HG03196 (cell line): ENCODE measurements around the gene HLA-DQA1.
A peak's percentile ranks its signal among the peaks of the same experiment; 100 is the strongest.
"Not testable (repeated sequence)": the region's sequence is repeated elsewhere in the genome, so short reads cannot be mapped to it uniquely, and the experiment has no call there.

Experiments used
- ATAC-seq: cut with Tn5 transposase; IDR thresholded peaks from one replicate; pipeline ENCODE4 v1.9.1; 2021; ENCODE audit not compliant: unreplicated experiment

HLA-DQA1 gene

DNA sequence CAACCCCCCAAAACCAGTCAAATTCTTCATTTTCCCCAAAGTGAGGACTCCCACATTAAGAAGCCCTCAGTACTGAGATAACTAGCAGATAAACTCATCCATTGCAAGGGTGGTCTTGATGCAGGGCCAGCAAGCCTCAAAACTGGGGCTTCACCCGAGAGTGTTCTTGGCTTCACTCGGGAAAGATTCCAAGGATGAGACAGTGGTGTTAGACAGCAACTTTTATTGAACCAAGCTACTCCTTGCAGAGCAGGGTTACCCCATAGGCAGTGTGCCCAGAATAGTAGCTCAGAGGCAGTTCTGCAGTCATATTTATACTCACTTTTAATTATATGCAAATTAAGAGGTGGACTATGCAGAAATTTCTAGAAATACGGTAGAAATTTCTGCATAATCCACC is 15.8 kb upstream of the HLA-DQA1 start:
- no peak for ATAC-seq

DNA sequence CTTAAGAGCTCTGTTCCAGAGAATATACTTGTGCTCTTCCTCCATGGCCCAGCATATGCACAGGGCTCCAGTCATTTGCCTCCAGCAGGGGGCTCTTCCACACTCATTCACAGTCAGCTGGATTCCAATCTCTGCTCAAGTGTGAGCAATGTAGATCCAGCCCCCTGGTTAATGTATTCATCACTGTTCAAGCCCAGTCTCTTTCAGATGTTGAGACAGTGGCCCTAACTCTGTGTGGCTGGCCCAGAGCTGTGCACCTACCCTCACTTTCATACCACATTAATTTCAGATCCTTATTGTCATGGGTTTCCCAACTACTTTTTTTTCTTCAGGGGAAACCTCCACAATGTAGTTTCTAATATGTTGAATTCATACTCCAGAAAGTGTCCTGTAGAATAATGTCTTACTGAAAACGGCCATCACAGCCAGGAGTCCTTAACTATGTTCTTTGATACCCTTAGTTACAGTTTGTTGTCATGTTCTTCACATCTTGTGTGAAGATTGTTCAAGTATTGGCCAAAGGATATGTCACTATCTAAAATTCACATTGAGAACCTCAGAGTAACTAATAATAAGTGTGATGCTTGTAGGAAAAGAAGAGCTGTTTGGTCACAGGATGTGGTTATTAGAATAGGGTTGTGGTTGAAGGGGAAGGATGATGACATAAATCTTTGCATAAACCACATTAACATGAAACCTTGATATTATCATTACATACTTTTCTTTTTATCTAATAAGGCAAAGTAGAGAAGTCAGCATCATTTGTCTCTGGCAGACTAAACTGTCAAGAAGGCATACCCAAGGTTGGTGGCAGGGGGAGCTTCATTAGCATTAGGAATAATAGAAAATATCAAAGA is 14.4 kb upstream of the HLA-DQA1 start:
- ATAC-seq = peak; percentile 57

DNA sequence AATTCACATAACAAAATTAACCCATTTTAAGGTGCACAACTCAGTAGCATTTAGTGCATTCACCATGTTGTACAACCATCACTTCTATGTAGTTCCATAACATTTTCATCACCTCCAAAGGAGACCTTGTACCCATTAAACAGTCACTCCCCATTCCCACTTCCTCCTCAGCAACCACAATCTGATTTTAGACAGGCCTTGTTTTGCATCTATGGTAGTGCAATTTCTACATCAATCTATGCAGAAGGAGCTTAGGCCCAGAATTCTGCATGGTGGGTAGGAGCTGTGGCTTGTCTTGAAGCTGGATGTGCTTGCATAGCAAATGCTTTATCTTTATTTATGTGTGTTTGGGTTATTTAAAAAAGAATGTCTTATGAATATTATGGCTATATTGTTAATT is 13.5 kb upstream of the HLA-DQA1 start:
- no peak for ATAC-seq

DNA sequence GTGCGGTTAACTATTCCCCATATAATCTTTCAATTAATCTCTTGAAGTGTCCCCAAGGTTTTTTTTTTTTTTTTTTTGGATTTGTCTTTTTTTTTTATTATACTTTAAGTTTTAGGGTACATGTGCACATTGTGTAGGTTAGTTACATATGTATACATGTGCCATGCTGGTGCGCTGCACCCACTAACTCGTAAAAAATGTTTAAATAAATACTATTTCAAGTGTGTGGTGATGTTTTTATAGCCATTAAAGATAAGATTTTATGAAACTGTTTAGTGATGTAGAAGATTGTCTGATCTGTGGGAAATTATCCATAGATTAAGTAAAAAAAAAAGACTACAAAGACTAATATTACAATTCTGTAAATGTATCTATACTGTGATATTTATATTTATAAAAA is 12.6 kb upstream of the HLA-DQA1 start:
- no peak for ATAC-seq

DNA sequence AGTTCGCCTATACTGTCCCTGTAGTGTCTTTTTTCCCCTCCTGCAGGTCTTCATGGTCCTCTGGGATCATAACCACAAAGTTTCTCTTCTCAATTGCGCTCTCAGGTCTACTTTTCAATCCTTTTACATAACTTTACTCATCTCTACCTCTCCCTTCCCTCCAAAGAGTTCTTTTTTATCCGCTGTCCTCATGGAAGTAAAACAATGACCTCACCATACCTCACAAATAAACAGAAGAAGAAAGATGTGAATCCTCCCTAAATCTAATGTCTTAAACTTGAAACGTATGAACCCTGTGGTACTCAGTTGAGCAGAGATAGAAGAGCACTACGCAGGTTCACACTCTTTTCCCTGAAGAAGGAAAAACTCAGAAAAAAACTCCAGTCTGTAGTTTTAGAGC is 12.1 kb upstream of the HLA-DQA1 start:
- ATAC-seq = no peak

DNA sequence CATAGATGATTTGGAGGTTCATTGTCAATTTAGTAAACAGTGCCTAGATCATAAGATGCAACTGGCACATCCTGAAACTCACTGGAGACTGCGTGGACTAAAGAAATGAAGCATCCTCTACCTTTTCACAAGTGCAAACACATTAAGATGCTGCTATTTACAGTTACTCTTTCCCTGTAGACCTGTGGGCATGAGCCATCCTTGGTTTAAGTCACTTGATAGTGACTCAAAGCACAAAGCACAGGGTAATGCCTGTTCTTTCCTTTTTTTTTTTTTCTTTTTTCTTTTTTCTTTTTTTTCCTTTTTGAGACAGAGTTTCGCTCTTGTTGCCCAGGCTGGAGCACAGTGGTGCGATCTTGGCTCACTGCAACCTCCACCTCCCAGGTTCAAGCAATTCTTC is 10.0 kb upstream of the HLA-DQA1 start:
- no peak for ATAC-seq

DNA sequence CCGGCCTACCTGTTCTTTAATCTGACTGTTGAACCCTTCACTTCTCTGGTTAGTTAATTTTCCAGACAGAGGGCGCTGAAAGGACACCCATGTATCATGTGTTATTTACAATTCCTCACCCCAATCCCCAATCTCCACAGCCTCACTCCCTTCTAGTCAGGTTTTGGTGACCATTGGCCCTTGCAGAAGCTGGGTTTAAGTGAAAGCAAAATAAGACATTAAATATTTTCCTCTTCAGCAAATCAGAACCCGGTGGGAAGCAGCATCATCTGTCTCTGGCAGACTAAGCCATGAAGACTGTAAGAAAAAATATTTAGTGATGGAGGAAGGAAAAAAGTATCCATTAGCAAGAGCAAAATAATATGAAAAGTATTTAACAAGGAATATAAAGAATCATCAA is 9.4 kb upstream of the HLA-DQA1 start:
- no peak for ATAC-seq

DNA sequence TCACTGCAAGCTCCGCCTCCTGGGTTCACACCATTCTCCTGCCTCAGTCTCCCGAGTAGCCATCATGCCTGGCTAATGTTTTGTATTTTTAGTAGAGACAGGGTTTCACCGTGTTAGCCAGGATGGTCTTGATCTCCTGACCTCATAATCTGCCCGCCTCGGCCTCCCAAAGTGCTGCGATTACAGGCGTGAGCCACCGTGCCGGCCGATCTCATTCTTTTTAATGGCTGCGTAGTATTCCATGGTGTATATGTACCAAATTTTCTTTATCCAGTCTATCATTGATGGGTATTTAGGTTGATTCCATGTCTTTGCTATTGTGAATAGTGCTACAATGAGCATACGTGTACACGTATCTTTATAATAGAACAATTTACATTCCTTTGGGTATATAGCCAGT is 7.4 kb upstream of the HLA-DQA1 start:
- ATAC-seq = not testable (repeated sequence)

DNA sequence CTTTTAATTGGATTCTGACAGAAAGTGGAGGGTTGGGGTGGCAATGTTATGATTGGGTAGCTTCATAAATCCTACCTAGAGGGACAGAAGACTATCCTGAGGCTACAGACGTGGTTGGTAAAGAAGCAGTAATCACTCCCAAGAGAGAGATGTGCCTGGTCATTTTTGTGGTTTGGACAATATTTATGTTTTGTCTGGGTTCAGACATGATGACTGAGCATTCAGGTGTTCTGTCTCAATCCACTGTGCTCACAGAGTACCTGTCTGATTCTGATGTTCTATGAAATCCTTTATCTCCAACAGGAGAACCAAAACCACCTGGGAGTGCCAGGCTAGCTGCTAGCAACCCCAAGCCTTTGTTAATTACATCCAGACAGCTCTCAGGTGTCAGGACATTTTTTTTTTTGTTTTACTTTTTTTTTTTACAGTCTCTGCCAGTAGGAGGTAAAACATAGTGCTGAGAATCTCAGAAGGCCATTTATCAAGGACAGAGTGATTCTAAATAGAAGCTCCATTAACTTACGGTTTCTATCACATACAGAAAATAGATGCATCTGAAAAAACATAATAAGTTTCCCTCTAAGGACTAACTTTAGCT is 1.6 kb upstream of the HLA-DQA1 start:
- no peak for ATAC-seq

DNA sequence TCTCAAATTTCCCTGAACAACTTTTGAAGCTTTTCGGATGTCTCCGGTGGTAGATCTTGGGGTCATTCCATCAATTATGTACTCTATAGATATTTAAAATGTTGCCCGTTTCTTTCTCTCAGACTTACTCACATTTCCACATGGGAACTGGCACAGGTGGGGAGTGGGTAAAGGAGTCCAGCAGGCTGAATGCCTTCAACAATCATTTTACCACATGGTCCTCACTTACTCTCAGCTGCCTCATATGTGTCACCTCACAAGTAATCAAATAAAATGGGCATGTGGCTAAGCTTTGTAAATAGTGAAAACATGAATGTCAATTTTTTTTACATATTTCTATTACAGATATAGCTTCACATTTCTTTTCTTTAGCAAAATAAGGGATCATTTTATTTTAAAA is 677 bp downstream of the HLA-DQA1 start:
- no peak for ATAC-seq

DNA sequence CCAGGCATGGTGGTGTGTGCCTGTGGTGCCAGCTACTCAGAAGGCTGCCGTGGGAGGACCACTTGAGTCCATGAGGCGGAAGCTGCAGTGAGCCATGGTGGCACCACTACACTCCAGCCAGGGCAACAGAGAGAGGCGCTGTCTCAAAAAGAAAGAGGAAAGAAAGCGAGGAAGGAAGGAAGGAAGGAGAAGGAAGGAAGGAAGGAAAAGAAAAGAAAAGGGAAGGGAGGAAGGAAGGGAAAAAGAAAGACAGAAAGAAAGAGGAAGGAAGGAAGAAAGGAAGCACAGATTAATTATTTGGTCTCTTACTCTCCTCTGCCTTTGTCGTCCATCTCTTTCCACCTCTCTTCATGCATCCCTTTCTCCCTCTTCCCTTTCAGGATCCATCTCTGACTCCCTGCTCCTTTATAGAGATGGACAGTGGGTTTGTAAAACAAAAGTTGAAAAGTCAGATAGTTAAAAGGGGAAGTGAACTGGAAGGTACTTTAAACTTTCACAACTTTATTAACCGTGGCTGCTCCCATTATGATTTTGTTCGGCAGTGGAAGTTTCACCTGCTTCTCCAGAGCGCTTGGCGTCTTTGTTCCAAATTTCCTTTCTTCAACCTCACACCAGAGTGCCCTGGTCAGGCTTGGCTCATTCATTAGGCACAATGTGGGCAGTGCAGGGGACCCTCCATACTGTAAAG is 1.5 kb downstream of the HLA-DQA1 start:
- no peak for ATAC-seq

DNA sequence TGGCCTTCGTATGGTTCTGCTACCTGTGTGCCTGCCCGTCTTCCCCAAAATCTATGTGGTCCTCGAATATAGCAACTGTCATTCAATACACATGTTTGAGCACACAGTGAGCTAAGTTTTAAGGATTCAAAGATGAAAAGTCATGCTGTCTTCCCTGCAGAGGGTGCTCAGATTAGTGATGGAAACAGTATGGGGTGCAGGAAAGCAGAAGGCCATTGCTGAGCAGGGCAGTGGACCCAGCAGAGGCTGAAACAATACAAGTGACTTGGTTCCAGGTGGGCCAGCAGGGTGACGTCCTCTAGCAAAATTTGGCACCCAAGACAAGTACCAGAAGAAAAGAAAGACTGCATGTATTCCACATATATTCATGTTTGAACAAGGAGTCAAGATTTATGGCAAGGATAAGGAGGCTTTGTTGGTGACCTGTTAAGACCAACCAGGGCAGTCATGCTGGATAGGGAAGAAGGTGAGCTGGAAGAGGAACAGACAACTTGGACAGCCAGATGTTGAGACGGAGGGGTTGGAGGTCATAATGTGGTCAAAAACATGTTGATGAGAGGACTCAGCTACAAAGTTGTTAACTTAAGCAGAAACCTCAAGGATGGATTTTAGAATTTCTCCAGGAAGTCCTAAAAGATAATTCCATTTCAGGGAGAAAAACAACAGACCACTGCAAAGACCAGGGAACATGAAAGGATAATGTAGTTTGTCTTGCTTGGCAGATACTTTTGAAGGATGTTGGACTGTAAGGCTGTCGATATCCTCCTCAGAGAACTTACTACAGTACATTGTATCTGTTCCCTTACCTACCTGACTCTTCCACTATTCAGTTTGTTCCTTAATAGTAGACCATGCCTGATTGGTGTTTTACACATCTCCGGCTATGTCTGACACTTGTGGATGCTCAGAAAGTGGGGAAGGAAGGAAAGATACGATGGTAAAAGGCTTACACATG is 2.5 kb downstream of the HLA-DQA1 start:
- ATAC-seq = no peak

DNA sequence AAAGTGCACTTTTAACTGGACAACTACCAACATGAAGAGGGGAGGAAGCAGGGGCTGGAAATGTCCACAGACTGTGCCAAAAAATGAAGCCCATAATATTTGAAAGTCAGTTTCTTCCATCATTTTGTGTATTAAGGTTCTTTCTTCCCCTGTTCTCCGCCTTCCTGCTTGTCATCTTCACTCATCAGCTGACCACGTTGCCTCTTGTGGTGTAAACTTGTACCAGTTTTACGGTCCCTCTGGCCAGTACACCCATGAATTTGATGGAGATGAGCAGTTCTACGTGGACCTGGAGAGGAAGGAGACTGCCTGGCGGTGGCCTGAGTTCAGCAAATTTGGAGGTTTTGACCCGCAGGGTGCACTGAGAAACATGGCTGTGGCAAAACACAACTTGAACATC is 3.9 kb downstream of the HLA-DQA1 start:
- no peak for ATAC-seq

DNA sequence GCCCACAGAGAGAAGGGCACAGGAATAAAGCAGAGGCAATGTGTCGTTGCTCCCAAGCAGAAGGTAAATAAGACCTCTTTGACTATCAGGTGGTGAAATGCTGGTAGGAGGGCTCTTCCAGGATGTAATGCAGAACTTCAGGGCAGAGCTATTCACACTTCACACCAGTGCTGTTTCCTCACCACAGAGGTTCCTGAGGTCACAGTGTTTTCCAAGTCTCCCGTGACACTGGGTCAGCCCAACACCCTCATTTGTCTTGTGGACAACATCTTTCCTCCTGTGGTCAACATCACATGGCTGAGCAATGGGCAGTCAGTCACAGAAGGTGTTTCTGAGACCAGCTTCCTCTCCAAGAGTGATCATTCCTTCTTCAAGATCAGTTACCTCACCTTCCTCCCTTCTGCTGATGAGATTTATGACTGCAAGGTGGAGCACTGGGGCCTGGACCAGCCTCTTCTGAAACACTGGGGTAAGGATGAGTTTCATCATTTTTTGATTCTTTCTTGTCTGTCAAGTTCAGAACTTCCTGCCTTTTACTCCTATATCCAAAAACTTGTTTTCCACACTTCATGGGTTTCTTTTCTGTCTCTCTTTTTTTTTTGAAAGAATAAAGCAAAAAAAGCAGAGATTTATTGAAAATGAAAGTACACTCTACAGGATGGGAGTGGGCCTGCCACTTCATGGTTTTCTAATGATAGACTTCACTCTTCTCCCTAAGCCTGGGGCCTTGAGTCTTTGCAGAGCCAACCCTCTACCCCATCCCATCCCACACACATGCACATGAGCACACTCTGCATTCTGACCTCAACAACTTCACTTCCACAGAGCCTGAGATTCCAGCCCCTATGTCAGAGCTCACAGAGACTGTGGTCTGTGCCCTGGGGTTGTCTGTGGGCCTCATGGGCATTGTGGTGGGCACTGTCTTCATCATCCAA is 4.8 kb downstream of the HLA-DQA1 start:
- ATAC-seq = not testable (repeated sequence)

DNA sequence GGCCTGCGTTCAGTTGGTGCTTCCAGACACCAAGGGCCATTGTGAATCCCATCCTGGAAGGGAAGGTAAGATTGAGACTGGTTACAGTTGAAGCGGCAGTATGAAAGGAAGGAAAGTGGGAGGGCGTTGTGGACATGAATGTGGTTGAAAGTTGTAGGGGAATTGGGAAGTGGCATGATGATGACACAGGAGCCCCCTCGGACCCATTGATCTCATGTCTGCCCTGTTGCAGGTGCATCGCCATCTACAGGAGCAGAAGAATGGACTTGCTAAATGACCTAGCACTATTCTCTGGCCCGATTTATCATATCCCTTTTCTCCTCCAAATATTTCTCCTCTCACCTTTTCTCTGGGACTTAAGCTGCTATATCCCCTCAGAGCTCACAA is 5.5 kb downstream of the HLA-DQA1 start:
- no peak for ATAC-seq

DNA sequence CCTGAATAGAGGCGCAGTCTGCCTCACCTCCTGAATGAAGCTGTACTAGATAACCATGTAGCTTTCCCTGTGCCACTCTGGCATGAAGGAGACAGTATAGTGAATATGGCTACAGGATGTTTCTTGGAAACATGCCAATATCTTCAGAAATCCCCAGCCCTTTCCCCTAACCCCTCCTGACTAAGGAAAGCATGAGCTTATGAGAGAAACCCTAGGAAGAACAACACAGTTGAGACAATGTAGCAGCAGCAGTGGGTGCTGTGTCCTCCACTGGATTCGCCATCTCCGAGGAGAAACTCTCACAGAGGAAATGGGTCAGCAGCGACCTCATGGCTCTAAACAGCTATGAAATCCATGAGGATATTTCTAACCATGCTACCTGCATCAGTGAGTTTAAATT is 6.7 kb downstream of the HLA-DQA1 start:
- no peak for ATAC-seq

DNA sequence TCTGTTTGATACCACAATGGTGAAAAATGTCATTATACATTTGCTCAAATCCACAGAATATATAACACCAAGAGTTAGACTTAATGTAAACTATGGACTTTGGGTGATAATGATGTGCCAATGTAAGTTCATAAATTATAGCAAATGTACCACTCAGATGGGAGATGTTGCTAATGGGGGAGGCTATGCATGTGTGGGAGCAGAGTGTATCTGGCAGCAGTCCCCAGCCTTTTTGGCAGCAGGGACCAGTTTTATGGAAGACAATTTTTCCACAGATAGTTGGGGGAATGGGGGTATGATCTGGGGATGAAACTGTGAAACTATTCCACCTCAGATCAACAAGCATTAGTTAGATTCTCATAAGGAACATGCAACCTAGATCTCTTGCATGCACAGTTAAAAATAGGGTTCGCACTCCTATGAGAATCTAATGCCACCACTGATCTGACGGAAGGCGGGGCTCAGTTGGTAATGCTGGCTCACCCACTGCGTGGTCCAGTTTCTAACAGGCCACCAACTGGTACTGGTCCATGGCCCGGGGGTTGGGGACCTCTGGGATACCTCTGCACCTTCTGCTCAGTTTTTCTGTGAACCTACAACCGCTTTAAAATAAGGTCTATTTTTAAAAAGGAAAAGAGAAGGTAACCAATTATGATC is 8.0 kb downstream of the HLA-DQA1 start:
- ATAC-seq = no peak

DNA sequence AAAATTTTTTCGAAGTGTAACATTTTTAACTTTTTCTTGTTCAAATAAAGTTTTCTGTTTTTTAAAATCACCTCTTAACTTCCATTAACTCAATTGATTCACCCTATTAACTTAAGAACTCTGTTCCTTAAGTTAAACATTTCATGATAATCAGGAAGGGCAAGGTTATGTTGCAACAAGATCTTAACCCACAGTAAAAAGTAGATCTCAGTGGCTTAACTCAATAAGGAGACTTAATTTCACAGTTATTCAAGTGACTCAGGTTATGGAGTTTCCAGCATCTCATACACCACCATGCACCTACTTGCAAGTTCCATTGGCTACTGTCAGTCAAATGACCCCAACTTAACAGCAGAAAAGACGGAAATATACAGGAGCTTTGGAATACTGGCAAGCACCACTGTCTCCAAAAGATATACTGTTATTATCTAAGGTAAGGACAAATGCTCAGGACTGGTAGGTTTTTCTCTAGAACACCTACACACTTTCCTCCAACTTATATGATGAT is 18.1 kb downstream of the HLA-DQA1 start:
- no peak for ATAC-seq

DNA sequence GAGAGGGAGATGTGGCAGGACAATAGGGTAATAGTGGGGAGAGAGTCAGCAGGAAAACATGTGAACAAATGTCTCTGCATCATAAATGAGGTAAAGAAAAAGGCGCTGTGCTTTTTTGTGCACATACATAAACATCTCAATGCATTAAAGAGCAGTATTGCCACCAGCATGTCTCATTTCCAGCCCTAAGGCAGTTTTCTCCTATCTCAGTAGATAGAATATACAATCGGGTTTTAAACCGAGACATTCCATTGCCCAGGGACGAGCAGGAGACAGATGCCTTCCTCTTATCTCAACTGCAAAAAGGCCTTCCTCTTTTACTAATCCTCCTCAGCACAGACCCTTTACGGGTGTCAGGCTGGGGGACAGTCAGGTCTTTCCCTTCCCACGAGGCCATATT is 20.1 kb downstream of the HLA-DQA1 start:
- not testable (repeated sequence) for ATAC-seq
